HG03159 (cell line): Measurements from ENCODE around the gene WDPCP.
"Not testable (repeated sequence)": the region's sequence is repeated elsewhere in the genome, so short reads cannot be mapped to it uniquely, and the experiment has no call there.

ENCODE experiments used
- ATAC-seq: cut with Tn5 transposase; IDR thresholded peaks from one replicate; pipeline ENCODE4 v1.9.1; 2021; ENCODE audit warnings: mild to moderate bottlenecking, moderate library complexity; ENCODE audit not compliant: unreplicated experiment

Gene WDPCP

DNA sequence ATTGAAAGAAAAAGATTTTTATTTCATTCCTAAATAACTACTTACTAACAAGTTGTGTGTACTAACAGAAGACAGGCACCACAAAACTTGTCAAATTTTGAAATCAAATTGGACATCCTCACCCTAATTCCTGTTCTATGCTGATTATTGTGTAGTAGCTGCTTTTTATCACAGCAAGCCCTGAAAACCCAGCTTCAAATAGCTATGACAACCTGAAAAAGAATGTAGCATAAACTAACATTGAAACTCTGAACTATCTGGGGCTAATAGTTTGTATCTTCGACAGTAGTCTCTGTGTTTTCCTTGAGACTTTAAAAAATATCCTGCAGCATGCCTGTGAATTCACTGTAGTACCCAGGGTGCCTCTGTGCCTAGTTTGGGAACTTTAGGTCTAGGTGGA, 122.6 kb downstream of the WDPCP start:
- no peak for ATAC-seq

DNA sequence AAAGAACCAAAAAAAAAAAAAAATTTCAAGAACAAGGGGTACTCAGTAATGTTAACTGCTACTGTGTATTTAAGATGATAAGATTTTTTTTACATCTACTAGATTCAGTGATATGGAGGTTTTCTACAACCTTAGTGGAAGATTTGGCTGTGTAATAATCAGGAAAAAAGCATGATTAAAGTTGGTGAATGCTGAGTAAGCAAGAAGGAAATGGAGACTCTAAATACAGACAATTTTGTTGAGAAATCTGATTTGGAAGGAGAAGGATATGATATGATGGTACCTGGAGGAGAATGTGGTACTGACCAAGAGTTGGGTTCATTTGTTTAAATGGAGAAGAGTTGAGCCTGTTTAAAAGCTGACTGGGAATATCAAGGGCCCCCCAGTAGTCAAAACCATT, 125.1 kb downstream of the WDPCP start:
- ATAC-seq = no peak

DNA sequence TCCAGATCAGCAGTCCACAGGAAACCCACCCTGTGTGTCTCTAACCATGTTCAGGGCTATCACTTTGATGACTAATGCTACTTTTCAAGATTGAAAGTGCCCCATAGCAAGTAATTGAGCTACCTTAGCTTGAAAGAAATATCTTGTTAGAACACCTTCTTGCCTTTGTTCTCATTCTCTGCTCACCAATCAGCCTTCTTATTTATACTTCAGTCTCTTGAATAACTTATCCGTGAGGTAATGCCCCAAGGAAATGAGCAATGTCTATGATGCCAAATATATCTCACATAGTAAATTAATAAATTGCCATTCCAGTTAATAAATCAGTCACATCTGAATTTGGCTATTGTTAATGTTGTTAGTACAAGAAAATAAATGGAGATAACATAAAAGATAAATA, 141.6 kb downstream of the WDPCP start:
- no peak for ATAC-seq

DNA sequence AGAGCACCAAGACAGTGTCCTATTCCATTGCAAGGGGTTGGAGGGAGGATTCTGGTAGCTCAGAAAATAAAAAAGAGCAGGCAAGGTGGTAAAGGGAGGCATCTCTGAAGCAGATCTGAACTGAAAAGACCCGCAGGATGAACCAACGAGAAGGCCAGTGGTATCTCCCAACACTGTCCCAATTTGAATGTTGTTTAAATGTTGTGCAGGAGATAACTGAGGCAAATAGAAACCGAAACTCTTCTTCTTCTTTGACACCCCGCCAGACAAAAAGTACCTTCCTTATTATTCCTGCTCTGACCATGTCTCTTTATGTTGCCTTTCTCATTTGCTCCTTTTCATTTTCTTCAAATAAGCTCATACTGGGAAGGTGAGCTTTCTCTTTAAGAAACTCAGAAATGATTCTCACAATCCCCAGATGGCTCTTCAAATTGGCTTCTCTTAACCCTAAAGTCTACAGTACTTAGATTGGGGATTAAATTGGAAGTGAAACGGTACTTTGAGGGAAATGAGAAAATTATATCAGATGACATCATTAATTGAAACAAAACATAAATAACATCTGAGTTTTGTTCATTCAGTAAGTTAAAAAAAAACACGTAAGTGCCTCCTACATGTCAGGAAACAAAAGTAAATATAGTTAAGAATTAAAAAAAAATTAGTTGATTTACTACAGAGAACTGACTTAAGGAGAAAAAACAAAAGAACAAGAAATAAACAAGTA, 143.6 kb downstream of the WDPCP start:
- no peak for ATAC-seq

DNA sequence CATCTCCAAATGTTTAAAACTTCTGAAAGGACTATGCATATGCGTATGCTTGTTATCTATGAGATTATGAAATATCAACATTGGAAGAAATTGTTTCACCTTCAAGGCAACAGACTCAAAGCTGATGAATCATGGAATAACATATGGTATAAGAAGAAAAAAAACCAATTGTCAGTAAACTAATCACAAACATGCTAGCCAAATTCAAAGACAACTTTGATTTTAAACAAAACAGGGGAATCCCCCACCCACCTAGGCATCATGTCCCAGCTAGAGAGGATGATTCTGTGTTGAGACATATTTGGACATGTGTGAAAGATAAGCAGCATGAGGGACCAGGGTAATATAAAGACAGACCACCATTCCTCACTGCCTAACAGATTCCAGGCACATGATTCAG, 147.7 kb downstream of the WDPCP start:
- no peak for ATAC-seq

DNA sequence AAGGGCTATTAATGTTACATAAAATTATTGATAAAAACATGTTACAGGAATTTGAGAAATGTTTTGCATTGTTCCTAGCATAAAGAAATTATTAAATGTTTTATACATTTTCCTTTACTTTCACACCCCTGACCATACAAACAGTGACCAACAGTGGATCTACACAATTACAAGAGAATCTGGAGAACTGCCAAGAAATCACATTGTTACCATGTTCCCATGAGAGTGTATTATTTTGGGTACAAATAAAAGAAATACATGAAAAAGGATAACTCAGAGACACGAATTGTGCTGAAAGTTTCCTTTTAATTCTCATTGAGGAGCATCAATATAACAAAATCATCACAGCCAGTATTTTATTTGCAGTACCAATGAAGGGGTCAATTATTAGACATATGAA, 150.1 kb downstream of the WDPCP start:
- ATAC-seq = no peak

DNA sequence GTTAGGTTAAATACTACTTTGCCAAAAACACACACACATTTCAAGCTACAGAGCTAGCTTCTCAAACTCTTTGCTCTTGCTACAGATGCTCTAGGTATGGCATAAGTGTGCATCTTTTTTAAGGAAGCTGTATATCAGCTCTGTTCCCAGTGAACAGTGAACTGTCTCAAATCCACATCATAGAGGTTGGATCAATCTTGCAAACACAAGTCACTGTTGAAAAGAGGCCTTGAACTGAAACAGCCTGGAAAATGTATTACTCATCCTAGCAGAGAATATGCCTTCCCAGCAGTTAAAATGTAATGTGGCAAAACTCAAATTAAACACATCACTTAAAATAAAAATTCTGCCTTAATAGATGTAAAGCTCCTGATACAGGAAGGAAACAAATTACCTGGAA, 151.8 kb downstream of the WDPCP start:
- no peak for ATAC-seq

DNA sequence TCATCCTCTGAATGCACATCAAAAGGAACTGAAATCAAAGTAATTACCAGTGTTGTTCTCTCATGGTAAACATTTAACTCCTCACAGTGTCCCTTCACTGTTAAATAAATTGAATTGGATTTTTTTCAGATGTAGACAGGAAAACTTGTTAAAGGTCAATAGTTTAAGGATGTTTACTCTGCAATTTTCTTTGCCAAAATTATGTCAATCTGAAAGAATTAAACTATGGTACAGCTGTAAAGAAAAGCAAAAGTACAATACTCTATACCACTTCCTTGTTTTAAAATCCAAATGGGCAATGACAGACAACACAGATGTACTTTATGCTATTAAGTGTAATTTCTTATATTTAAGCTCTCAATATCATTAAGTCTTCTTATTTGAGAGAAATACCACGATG, 153.2 kb downstream of the WDPCP start:
- ATAC-seq = no peak

DNA sequence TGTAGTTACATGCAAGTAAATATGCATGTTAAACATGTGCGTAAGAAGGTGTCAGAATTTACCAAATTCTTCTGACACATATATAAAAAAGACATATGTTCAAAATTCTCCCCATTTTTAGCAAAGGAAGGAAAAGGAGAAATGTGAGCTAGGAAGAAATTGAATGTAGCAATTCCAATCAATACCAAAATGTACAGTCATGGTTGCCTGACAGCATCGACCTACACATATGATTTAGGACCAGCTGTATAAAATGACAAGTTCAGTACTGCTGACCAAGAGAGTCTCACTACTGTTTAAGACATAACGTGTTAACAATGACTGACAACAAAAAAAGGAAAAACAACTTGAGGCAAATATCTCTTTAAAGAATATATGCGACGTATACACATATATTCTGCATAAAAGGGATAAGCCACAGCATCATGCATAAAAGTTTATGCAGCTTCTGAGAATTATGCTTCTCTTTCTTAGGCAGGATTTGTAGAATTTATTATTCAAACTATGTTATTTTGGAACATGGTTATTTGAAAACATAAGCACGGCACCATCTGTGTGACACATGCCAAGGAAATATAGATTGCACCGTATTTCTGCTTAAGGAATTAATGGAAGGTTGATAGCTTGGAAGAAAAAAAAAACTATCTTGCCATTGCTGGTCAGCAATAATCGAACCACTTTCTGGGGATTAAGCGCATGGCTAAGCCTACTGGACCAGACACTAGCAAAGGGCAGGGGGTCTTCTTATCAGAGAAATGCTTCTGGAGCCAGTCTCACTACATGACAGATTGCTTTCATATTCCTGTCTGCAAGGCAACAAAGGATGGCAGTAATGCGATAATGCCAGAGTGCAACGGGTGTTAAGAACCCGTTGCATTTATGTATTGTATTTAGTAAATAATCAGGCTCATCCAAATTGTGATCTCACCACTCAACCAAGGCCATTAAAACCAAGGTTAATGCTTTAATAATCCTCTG, 154.0 kb downstream of the WDPCP start:
- ATAC-seq = no peak

DNA sequence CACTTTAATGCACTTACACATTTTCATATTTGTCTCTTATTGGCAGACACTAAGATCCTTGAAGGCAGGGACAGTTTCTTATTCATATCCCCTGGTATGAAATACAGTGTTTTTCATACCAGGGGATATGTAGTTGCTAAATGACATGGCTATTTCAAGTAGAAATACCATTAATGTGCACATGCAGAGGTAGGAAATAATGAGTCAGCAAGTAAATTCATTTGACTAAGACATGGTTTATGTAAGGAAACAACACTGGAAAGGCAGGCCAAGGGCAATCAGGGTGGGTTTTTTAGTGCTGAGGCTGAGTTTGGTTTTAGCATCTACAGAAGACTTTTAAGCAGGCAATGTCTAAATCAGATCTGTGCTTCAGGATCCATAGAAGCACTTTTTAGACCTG, 155.9 kb downstream of the WDPCP start:
- ATAC-seq = no peak

DNA sequence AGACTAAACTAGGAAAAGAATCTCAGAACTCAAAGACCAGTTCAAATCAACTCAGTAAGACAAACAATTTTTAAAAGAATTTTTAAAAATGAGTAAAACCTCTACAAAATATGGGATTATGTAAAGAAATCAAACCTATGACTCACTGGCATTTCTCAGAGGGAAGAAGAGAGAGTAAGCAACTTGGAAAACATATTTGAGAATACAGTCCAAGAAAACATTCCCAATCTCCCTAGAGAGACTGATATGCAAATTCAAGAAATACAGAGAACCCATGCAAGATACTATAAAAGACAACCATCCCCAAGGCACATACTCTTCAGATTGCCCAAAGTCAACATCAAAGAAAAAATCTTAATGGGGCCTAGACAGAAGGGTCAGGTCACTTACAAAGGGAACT, 162.7 kb downstream of the WDPCP start:
- ATAC-seq = no peak

DNA sequence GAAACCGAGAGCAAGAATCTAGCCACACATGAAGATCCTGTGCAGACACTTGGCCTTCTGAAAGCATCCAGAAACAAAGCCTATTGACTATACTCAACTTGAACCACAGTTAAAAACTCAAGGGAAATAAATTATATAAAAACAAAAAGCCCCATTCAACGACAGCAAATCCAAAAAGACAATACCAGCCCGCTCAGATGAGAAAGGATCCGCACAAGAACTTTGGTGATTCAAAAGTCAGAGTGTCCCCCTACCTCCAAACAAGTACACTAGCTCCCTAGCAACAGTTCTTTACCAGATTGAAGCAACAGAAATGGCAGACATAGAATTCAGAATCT, 163.2 kb downstream of the WDPCP start:
- ATAC-seq = no peak

DNA sequence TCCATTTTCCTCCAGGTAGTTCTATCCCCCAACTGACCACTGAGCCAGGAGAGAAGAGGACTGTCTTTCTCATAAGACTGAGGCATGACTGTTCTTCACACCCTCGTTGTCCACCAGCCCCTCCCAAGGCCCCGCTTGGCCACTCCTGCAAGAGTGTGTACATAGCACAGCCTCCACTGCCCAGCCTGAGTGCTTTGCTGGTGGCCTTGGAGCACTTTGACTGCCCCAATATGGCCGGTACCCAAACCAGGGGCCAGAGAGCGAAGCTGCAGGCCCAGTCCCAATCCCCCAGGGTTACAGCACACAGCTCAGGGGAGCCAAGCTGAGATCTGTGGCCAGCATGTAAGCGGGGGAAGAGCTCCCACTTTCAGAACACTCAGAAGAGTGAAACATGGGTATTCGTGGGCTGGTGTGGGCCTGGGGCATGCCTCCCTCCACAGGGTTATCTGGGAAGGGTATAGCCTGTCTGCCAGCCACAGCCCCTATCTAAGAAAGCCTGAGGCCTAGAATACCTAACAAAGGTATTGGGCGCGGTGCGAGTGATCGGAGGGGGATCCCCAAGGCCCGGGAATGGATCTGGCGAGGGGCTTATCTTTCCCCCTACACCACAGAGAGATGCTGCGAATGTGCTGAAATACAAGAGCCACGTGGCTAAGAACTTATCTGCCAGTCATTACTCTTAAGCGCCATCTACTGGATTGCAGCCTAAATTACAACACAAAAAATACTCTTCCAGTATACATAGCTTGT, 163.8 kb downstream of the WDPCP start:
- ATAC-seq = peak; percentile 76

DNA sequence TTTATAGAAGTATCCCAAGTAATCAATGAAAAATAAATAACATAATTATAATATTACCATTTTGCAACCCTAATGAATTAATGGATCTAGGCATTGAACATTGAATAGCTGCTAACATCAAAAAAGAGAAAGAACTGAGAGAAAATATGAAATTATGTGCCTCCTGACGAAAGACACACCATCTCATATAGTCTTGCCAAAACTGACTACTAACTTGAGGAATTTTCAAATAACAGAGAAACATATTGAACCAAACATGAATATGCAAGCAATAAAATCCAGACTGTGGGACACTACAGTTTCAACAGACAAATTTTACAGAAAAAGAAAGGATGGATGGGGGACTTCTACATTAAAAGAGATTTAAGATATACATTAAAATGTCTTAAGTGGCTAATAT, 165.7 kb downstream of the WDPCP start:
- no peak for ATAC-seq

DNA sequence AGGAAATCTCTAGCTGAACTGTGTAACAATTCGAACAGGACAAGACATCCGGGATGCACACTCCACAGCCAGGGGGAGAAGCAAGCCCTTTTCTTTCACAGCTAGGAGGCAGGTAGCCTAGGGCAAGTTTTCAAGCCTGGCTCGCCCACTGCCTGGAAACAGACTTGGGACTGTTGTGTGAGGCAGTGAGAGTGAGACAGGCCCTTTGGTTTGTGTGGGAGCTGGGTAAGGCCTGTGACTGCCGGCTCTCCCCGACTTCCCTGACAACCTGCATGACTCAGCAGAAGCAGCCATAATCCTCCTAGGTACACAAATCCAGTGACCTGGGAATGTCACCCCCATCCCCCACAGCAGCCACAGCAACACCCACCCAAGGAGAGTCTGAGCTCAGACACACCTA, 179.7 kb downstream of the WDPCP start:
- no peak for ATAC-seq

DNA sequence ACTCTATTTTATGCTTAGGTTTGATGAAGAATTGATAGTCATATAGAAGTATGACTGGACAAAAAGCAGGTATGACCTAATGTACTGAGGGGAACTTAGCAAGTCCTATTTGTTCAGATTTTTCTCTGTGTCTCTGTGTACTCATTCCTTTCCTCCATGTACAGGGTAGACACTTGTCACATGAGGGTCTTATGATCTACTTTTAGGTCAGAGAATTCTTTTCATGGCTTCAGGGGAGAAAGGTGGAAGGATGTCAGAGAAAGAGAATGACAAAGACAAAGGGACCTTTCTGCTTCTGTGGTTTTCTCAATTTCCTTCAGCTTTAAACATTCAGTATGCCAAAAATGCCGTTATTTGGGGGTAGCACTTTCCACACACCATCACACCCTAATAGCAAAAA, 181.6 kb downstream of the WDPCP start:
- ATAC-seq = no peak

DNA sequence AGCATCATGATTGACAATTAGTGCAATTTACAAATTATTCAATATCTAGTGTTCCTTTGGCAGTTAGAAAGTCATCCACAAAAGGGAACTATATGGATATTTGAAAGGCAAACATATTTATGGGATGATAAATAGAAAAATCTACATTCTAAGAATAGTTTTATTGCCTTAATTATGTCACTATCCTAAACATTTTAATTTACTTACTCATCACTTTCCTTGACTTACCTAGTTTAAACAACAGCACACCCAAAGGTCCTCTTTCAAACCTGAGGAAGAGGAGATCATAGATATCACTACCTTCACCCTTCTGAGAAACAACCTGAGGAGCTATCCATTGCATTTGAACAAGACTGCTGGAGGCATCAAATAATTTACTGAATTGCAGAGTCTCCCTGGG, 184.5 kb downstream of the WDPCP start:
- ATAC-seq = no peak

DNA sequence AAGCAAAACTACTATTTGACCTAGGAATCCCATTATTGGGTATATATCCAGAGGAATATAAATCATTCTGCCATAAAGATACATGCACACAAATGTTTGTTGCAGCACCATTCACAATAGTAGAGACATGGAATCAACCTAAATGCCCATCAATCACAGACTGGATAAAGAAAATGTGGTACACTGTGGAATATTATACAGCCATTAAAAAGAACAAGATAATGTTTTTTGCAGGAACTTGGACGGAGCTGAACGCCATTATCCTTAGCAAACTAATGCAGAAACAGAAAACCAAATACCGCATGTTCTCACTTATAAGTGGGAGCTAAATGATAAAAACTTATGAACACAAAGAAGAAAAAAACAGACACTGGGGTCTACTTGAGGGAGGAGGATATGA, 185.4 kb downstream of the WDPCP start:
- not testable (repeated sequence) for ATAC-seq

DNA sequence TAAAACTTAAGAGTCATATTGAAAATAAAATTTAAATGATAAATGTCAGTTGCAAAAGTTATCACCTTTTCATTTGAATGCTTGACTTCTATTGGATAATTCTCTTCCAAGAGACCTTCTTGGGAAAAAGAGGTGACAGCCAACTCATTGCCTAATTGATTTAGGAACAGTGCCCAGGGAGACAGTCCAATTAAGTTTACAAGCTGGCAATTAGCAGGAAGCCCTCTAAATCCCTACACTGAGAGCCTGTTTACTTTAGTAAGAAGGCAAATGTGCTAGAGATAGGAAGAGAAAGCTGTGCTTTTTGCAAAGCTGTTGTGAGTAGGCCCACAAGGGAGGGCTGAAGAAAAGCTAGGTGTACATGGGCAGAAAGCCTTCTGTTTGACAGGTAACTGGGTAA, 189.1 kb downstream of the WDPCP start:
- ATAC-seq = no peak

DNA sequence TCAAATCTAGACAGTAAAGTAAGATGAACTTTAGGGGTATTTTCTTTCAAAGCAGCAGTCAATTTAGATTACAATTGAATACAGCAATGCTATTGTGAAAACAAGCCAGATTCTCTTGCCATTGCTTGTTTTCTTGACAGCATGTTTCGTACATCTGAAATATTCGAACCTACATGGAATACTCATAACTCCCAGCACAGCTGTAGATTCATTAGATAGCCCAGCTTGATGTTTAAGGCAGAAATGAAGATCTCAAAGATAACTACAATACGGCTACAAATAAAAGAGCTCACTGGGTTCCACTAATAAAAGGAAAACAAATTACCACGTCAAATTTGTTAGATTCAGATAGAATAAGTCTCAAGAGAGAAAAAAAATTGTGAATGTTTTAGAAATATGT, 208.8 kb downstream of the WDPCP start:
- no peak for ATAC-seq

DNA sequence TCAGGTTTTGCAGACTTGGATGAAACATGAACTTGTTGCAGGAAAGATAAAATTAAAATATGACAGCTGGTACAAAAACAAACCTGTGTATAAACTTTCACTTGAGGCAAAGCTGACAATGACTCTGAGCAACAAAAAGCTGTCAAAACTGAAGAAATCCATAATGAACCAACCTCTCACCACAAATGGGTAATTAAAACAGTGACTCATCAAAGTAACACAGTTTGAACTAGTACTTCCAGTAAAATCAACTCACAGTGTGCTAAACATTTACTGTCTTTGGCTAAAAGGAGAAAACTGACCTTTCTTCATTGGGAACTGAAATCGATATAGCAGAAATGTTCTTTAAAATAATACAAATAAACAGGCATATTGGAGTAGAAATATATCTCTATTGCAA, 209.7 kb downstream of the WDPCP start:
- no peak for ATAC-seq

DNA sequence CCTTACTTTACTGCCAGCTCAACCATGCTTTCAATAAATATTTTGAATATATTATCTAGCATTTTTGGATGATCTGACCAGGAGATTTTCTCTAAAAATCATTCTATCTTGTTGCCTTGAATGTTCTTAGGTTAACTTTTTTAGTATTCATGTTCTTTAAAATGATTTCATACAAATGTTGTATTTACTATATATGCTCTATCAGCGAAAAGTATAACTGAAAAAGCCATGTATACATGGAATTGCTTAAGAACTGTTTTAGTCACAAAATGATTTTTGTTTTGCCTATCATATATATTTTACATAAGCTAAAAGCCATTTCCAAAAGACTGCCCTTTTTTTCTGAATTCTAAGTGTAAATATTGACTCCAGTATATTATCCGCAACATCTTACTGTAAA, 213.9 kb downstream of the WDPCP start:
- no peak for ATAC-seq
